ENCODE data around the gene KCP. TPM values are rescaled to one million over a fixed set of nuclear protein-coding genes. Genes with fewer than 3 reads are reported as not detected.

The KCP gene
- total RNA-seq, 1 experiment from 2014 or later = 0.50 TPM

DNA sequence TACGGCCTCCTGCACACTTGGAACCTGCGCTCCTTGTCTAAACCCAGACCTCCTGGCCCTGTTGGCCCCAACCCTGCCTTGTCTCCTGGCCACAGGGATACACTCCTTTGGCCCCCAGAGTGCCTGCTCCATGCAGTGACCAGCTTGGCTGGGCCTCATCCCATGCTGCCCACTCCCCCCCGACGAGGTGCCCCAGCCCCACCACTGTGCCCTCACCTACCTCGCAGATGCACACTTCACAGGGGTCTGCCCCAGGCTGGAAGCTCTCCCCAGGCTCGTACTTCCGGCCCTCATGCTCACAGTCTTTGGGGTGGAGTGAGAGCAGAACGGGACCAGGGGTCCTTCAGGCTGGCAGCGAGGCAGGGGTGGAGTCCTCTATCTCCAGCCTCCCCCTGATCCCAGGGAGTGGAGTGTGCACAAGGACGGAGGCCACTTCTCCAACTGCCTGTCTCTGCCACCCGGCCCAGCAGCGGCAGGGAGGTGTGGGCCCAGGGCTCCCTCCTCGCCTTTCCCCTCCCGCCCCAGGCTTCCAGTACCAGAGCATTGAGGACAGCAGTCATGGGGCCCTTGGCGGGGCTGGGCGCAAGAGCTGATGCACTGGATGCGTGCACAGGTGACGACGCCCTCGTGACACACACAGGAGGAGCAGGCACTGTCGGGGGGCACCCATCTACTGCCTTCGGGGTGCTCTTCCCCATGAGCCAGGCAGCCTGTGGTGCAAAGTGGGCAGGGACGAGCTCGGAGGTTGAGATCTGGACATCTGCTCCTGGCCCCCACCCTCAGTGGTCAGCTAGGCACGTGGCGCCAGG, 25.7 kb downstream of the KCP start:
- Histone ChIP-seq H3K4me1 (peaks cover 16% of the 10 kb centered on the region), H3K4me3 (ENCODE audit: low read depth, low read length) (no peak overlapping the region), H3K27me3 (replicated peaks; ENCODE audit: control insufficient read depth, insufficient read depth, low read length) (no peaks in the 10 kb centered on the region), H3K36me3 (ENCODE audit: control insufficient read depth, insufficient read depth, low read length) (no peaks in the 10 kb centered on the region), H3K9me3 (no peaks in the 10 kb centered on the region)
- DNase-seq = no peak
- Mint-ChIP-seq H3K4me3 (ENCODE audit: unreplicated experiment) (no peak overlapping the region), H3K4me1 (ENCODE audit: low read depth, unreplicated experiment) (no peaks in the 10 kb centered on the region), H3K36me3 (ENCODE audit: insufficient read depth, unreplicated experiment) (no peaks in the 10 kb centered on the region), H3K27me3 (ENCODE audit: insufficient read depth, unreplicated experiment) (no peaks in the 10 kb centered on the region), H3K27ac (ENCODE audit: unreplicated experiment) (peak overlapping the region; percentile 42), H3K9me3 (ENCODE audit: unreplicated experiment) (no peaks in the 10 kb centered on the region)
- POLR2A ChIA-PET = no interaction called here
- TF ChIP-seq, protein P1, sequence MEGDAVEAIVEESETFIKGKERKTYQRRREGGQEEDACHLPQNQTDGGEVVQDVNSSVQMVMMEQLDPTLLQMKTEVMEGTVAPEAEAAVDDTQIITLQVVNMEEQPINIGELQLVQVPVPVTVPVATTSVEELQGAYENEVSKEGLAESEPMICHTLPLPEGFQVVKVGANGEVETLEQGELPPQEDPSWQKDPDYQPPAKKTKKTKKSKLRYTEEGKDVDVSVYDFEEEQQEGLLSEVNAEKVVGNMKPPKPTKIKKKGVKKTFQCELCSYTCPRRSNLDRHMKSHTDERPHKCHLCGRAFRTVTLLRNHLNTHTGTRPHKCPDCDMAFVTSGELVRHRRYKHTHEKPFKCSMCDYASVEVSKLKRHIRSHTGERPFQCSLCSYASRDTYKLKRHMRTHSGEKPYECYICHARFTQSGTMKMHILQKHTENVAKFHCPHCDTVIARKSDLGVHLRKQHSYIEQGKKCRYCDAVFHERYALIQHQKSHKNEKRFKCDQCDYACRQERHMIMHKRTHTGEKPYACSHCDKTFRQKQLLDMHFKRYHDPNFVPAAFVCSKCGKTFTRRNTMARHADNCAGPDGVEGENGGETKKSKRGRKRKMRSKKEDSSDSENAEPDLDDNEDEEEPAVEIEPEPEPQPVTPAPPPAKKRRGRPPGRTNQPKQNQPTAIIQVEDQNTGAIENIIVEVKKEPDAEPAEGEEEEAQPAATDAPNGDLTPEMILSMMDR (IDR thresholded peaks at IDR 0.05; ENCODE audit: insufficient read depth in 1 of 2, low read depth in 1 of 2, low read length in 1 of 2, severe bottlenecking in 1 of 2, unreplicated experiment in 1 of 2) = no peak
- no TSS peak for BruUV-seq (replicated peaks)
- intact Hi-C loops (cut with micrococcal nuclease; ENCODE audit: unreplicated experiment) = loop anchor here (5.0 to 10.0 kb wide), 4 partner anchors 92 to 412 kb away; partner anchors contain the start of genes CCDC136 and GARIN1A
- CTCF ChIA-PET = interaction anchor here (1.1 to 3.5 kb wide), 2 partner anchors 9 to 22 kb away, joined by 7 to 12 read pairs; partner anchors contain the start of gene ATP6V1F

DNA sequence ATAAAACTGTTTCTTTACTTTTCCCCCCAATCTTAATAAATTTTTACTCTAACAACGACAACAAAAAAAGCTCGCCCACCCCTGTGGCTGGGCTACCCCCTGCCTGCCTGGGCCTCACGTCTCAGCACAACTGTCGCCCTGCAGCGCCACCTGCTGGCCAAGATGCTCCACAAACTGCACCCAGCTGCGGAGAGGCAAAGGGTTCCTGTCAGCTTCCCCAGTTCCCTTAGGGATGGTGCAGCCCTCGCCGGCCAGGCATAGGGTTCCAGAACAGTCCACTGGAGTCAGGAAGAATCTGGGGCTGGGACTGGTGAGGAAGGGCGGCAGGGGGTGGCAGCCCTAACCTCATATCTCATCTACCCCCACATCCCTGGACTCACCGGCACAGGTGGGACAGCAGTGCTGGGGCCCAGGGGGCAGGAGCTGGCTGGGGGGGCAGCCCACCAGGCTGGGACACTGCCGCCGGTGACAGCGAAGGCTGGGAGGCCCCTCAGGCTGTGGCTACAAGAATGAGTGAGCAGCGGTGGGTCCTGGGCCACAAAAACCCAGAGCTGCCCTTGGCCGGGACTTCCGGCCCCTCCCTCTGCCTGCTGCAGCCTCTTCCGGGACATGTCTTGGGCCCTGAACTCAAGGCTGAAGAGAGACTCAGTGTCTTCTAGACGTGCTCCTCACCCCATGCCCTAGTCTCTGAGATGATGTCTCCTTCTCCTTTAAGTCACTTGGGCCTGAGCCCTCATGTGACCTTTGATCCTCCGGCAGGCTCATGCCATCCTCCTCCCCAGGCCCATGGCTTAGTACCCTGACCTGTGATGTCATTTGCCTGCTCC, 26.7 kb downstream of the KCP start:
- Mint-ChIP-seq H3K36me3 (ENCODE audit: insufficient read depth, unreplicated experiment) (no peaks in the 10 kb centered on the region), H3K9me3 (ENCODE audit: unreplicated experiment) (no peaks in the 10 kb centered on the region), H3K4me1 (ENCODE audit: low read depth, unreplicated experiment) (no peaks in the 10 kb centered on the region), H3K4me3 (ENCODE audit: unreplicated experiment) (no peak overlapping the region), H3K27ac (ENCODE audit: unreplicated experiment) (peak overlapping the region; percentile 42), H3K27me3 (ENCODE audit: insufficient read depth, unreplicated experiment) (no peaks in the 10 kb centered on the region)
- ChIA-PET CTCF (interaction anchor here (0.9 to 3.5 kb wide), 4 partner anchors 8 to 409 kb away, joined by 3 to 12 read pairs (median 5); partner anchors contain the start of gene ATP6V1F), POLR2A (no interaction called here)
- Histone ChIP-seq H3K4me1 (peaks cover 16% of the 10 kb centered on the region), H3K27me3 (replicated peaks; ENCODE audit: control insufficient read depth, insufficient read depth, low read length) (no peaks in the 10 kb centered on the region), H3K36me3 (ENCODE audit: control insufficient read depth, insufficient read depth, low read length) (no peaks in the 10 kb centered on the region), H3K4me3 (ENCODE audit: low read depth, low read length) (no peak overlapping the region), H3K9me3 (no peaks in the 10 kb centered on the region)
- peak; percentile 74 to 84 for DNase-seq
- TF ChIP-seq, protein P1 (IDR thresholded peaks at IDR 0.05; ENCODE audit: insufficient read depth in 1 of 2, low read depth in 1 of 2, low read length in 1 of 2, severe bottlenecking in 1 of 2, unreplicated experiment in 1 of 2) = peak; percentile 75 to 82
- intact Hi-C loops (cut with micrococcal nuclease; ENCODE audit: unreplicated experiment) = loop anchor here (5.0 to 10.0 kb wide), 4 partner anchors 92 to 412 kb away; partner anchors contain the start of genes CCDC136 and GARIN1A
- no TSS peak for BruUV-seq (replicated peaks)

DNA sequence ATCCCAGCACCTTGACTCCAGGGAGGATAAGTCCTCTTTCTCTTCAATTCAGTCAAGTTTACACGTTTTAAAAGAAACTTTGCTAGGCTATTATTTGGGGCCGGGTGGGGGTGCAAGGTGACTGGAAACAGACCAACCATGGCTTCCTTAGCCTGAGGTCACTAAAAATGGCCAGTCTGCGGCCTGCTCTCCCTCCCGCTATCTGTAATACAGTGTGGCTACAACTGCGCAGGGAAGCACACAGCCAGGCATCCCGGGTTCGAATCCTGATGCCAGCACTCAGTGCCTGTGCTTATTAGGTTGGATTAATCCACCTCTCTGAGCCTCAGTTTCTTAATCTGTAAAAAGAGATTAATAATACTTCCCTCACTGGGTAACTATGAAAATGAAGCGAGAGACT, 28.4 kb downstream of the KCP start:
- H3K27me3 ChIP-seq (replicated peaks; ENCODE audit: control insufficient read depth, insufficient read depth, low read length) = no peaks in the 10 kb centered on the region
- DNase-seq = no peak
- TF ChIP-seq, protein P1 (IDR thresholded peaks at IDR 0.05; ENCODE audit: insufficient read depth in 1 of 2, low read depth in 1 of 2, low read length in 1 of 2, severe bottlenecking in 1 of 2, unreplicated experiment in 1 of 2) = no peak
- H3K36me3 ChIP-seq (ENCODE audit: control insufficient read depth, insufficient read depth, low read length) = no peaks in the 10 kb centered on the region
- peaks cover 16% of the 10 kb centered on the region for H3K4me1 ChIP-seq
- Mint-ChIP-seq H3K4me3 (ENCODE audit: unreplicated experiment) (no peak overlapping the region), H3K27me3 (ENCODE audit: insufficient read depth, unreplicated experiment) (no peaks in the 10 kb centered on the region), H3K36me3 (ENCODE audit: insufficient read depth, unreplicated experiment) (no peaks in the 10 kb centered on the region), H3K4me1 (ENCODE audit: low read depth, unreplicated experiment) (no peaks in the 10 kb centered on the region), H3K27ac (ENCODE audit: unreplicated experiment) (no peak overlapping the region), H3K9me3 (ENCODE audit: unreplicated experiment) (no peaks in the 10 kb centered on the region)
- ChIA-PET POLR2A (no interaction called here), CTCF (interaction anchor here (3.3 to 3.5 kb wide), 2 partner anchors 19 kb away, joined by 12 to 33 read pairs; partner anchors contain the start of gene ATP6V1F)
- no TSS peak for BruUV-seq (replicated peaks)
- intact Hi-C loops (cut with micrococcal nuclease; ENCODE audit: unreplicated experiment) = loop anchor here (5.0 to 10.0 kb wide), 4 partner anchors 90 to 410 kb away; partner anchors contain the start of genes CCDC136 and GARIN1A
- H3K9me3 ChIP-seq = no peaks in the 10 kb centered on the region
- no peak overlapping the region for H3K4me3 ChIP-seq (ENCODE audit: low read depth, low read length)

Data from Caco-2 (cell line).